Activated CD8-positive, alpha-beta memory T cell treated with anti-CD3 and anti-CD28 coated beads, Interleukin-2, amount 50 U/mL, for 1 hour (primary cell): ENCODE results near the gene HLCS.
"Not testable (repeated sequence)": the region's sequence is repeated elsewhere in the genome, so short reads cannot be mapped to it uniquely, and the experiment has no call there.

ENCODE experiments used
- DNase-seq: peaks from one replicate; pipeline ENCODE4 v3.0.0-alpha.2; 2020; ENCODE audit errors: extremely low read depth

HLCS gene

DNA sequence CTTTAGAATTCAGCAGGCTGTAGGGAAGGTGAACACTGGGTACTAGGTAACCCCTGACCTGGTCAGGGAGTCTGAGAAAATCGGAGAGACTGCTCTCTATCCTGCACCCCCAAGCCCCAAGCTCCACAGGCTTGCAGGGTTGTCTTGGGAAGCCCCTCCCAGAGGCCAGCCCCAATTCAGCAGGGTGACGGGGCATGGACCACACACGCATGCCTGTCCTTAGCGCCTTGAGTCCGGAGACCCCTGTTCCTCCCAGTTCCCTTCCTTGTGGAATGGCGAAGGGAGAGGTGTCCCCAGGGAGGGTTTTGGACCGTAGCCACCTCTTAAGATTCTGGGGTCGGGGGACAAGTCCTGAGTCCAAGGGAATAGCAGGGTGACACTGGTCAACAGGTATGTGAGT, 116.1 kb downstream of the HLCS start:
- DNase-seq, result no peak

- DNase-seq, result no peak
These were observed 116.9 kb downstream of the HLCS start for GRCh38 chr21:36849461-36850105.

DNA sequence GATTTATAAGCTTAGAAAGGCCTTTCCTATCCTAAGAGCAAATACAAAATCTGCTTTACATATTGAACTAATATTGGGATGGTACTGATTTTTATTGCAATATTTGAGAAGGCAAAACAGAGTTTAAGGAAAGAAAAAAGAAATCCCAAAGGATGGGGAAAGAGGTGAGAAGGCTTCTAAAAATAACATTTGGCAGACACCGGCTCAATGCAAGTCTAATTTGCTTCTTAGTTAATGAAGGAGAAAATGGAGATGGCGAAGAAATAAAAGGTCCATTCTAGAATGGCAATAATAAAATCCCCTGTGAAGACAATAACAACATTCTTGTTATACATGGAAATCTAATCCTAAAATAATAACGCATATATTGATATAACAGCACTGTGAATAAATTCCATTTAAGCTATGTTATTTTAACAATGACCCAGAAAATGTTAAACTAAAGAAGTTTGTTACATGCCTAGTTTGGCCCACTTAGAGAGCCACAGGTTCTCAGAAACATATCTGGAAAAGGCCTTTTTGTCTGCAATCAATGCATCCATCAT, 117.7 kb downstream of the HLCS start:
- no peak for DNase-seq

GRCh38 chr21:36847189-36847588, 119.3 kb downstream of the HLCS start:
- DNase-seq, result no peak

GRCh38 chr21:36846631-36847030, 119.8 kb downstream of the HLCS start:
- DNase-seq, result no peak

DNA sequence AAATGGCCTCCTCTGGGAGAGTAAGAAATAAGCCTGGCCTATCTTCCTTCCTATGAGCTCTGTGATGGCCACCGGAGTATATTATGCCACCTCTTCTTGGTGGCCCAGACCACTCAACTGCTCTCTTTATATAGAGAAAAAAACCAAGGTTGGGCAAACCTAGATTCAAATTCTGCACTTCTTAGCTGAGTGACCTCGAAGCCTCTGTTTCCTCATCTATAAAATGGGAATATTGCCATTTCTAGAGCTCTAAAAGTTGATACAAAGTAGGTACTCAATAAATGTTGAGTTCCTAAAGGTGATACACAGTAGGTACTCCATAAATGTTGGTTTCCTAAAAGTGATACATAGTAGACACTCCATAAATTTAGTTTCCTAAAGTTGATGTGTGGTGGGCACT, 120.7 kb downstream of the HLCS start:
- no peak for DNase-seq

- no peak for DNase-seq
These were observed 121.4 kb downstream of the HLCS start for GRCh38 chr21:36845070-36845469.

DNA sequence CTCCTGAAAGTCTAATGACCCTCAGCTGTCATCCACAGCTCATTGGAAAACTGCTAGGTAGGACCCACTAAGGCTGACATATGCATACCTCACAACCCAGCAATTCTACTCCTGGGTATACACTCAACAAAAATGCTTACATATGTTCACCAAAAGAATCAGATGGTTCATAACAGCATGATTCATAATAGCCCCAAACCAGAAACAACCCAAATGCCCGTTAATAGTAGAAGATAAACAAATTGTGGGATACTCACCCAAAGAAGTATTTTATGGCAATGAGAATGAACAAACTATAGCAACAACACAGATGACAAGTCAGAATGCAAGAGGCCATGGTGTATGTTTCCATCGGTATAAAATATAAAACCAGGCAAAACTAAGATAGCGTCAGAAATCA, 124.6 kb downstream of the HLCS start:
- DNase-seq, result no peak

GRCh38 chr21:36839735-36840134, 126.7 kb downstream of the HLCS start:
- no peak for DNase-seq

GRCh38 chr21:36839123-36839522, 127.3 kb downstream of the HLCS start:
- no peak for DNase-seq

DNA sequence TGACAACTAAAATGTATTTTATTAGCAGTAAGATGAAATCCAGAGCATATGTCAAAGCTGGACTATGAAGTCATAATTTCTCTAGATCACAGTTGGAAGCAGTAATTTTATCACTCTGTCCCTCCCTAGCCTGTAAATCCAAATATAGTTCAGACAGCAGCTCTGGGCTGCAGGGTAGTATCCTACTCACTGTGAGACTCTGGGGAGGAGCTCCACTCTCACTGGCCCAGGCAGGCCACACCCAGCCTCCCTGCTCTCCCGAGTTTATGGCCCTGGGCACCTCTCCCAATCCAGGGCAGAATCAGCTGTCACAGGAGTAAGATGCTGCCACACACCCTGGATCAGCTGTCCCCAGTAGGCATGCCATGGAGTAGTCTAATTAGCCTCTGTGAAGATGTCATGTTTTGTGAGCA, 131.1 kb downstream of the HLCS start:
- no peak for DNase-seq

DNA sequence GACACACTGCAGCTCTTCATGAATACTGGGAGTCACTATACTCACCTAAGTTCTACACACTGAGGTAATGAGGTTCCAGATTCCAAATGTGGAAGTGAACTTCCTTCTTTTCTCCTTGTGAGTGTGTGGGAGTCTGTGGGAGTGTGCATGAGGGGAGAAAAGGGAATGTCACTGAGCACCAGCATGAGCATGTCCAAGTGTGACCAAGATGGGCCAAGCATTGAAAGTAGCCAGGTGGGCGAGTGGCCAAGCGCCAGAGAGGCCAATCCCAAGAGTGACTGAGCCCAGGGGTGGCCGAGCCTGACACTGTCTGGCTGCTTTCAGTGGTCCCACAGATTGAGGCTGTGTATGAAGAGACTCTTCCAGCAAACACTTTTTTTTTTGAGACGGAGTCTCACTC, 132.3 kb downstream of the HLCS start:
- no peak for DNase-seq

DNA sequence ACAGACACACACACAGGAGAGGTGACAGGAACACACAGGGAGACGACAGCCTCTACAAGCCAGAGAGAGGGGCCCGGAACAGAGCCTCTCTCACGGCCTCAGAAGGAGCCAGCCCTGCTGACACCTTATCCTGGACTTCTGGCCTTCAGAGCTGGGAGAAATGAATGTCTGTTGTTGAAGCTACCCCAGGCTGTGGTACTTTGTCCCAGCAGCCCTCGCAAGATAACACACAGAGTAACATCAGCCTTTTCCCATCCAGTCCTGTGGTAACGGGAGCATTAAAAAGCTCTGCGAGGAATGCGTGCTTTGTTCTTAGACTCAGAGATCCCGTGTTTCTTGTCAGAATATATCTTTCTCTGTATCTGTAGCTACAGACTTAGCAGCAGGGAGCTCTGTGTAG, 136.4 kb downstream of the HLCS start:
- DNase-seq, result no peak

DNA sequence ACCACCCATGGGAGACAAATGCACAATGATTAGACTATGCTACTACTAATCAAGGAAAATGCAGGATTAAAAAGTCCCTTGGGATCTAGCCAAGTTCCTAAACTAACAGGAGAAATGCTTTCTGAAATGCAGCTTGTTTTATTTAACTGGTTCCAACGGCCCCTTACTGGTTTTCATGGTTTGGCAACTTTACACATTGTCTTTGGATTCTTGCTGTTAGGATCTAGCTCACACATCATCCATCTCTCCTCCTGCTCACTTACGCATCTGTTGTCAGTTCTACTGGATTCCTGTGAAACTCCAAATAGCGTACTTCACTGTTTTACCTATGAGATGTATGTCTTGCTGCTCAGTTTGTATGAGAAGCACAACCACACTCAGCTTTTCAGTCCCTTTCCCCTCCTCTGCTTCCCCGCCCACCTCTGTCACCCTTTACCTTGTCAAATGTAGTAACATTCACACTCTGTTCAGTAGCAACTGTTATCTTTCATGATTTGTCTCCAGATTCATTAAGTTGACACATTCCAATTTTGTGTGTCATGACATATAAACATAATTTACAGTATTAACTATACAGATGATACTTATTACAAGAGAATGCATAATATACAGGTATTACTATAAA, 137.5 kb downstream of the HLCS start:
- DNase-seq, result no peak

- DNase-seq, result no peak
These were observed 138.3 kb downstream of the HLCS start for GRCh38 chr21:36828208-36828607.

DNA sequence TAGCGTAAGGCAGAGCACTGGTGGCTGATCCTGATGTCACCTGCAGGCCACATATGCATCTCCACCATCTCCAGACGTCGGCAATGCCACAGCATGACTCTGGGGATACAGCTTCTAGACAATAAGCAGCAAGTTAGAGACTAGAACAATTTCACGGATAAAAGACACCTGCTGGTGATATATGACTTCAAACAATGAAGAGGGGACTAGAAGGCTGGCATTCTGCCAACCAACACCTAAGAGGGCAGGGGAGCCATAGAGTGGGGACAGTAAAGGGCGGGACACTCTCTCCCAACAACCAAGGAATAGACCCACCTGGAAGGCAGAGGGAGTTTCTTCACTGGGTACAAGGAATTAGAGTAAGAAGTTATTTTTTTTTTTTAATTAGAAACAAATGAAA, 140.8 kb downstream of the HLCS start:
- DNase-seq, result no peak

DNA sequence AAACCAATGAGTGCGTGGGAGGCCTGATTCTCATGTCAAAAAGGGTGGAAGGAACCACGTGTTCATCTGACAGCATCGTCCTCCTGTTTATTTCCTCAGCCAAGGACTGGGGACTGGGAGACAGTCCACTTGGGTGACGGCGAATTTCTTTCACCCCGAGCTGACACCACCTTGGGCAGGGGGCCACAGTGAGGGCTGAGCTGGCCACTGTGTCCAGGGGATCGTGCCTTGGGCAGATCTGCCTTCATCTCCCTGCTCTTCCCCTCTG, 145.5 kb downstream of the HLCS start:
- no peak for DNase-seq

DNA sequence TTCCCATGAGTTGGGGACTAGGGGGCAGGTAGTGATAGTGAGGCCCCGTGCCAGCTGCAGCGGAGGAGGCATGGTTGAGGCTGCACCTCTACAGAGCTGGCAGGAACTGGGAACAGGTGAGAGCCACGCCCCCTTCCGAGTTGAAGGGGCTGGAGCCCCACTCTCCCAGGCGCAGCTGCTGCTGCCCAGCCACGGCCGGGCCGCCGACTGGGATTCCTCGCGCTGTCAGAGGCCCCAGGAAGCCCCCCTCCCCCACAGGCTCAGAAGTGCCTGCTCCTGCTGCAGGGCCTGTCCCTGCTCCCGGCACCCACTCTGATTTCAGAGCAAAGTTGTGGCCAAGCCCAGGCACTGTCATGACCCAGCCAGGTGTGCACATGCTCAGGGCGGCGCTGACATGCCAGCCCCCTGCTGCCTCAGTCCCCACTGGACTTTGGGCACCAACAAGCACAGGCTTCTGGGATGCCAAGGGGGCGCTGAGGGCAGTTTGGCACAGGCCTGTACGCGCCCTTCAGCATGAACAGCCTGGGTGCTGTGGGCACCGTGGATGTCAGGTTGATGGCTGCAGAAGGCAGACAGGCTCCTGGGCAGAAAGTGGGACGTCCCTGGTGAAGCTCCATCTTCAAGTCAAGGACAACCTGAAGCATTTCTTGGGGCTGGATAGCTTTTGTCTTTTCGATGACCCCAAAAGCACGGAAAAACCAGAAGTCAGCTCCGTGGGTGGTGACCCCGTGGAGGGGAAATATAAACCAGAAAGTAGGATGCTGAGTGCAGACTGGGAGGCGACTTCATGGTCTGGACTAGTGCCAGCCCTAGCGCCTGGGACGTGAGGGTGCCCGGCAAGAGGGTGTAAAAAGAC, 146.1 kb downstream of the HLCS start:
- no peak for DNase-seq

- no peak for DNase-seq
These were observed 148.6 kb downstream of the HLCS start for GRCh38 chr21:36817732-36818450.

GRCh38 chr21:36816561-36817130, 149.8 kb downstream of the HLCS start:
- no peak for DNase-seq

DNA sequence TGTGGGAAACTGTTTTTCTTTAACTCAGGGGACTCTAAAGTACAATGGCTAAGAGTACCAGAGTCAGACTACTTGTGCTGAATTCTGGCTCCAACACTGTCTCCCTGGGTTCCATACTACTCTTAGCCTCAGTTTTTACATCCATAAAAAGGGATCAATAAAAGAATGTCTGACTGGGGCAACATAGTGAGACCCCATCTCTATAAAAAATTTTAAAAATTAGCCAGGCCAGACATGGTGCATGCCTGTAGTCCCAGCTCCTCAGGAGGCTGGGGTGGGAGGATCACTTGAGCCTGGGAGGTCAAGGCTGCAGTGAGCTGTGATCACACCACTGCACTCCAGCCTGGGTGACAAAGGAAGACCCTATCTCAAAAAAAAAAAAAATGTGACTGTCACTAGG, 150.4 kb downstream of the HLCS start:
- DNase-seq, result not testable (repeated sequence)

DNA sequence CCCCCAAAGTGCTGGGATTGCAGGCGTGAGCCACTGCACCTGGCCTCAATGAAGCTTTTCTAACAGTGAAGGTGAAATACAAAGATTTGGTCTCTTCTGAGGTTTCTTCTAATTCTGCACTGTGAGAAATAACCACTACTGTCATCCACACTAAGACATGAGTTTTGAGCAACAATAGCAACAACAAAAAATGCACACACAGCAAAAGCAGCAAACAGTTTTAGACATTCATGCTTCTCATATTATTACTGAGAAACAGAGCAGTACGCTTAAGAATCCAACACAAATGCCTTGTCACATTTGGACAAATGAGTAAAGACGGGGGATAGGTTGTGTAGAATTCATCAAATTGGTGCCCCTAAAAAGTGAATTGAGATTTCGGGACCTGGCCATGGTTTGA, 151.2 kb downstream of the HLCS start:
- DNase-seq, result no peak
